Germinal center (tissue), 1 donor: ENCODE results near the gene CNTF.
"Not testable (repeated sequence)": the region's sequence is repeated elsewhere in the genome, so short reads cannot be mapped to it uniquely, and the experiment has no call there.

Experiments used
- DNase-seq: peaks from one replicate; pipeline ENCODE4 v3.0.0; 2012; ENCODE audit warnings: mixed read lengths, low spot score

The CNTF gene, protein sequence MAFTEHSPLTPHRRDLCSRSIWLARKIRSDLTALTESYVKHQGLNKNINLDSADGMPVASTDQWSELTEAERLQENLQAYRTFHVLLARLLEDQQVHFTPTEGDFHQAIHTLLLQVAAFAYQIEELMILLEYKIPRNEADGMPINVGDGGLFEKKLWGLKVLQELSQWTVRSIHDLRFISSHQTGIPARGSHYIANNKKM

DNA sequence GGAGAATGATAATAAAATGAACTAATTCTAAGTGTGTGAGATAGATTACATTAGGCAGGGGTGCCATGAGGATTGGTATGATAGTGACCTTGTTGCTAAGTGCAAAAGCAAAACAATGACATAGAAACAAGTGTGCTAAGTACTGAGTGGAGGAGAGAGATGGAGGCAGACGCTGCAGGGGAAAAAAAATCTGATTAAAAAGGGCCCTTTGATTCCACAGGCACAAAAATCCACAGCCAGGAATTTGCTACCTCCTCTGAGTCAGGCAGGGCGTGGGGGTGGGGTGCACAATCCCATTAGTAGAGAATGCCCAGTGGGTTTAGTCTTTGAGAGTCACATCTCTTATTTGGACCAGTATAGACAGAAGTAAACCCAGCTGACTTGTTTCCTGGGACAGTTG lies at the start of gene CNTF:
Gene CNTF (plus strand): TSS at position 322 of the 400 bp plus-strand sequence. CDS start 88 bp downstream, outside the sequence.
- no peak for DNase-seq

DNA sequence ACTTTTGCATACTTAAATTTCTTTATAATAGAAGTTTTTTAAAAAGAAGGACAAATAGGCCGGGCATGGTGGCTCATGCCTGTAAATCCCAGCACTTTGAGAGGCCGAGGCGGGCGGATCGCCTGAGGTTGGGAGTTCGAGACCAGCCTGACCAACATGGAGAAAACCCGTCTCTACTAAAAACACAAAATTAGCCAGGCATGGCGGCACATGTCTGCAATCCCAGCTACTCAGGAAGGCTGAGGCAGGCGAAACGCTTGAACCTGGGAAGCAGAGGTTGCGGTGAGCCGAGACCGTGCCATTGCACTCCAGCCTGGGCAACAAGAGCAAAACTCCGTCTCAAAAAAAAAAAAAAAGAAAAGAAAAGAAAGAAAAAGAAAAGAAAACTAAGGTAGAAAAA lies 49.6 kb upstream of the CNTF start:
- not testable (repeated sequence) for DNase-seq

DNA sequence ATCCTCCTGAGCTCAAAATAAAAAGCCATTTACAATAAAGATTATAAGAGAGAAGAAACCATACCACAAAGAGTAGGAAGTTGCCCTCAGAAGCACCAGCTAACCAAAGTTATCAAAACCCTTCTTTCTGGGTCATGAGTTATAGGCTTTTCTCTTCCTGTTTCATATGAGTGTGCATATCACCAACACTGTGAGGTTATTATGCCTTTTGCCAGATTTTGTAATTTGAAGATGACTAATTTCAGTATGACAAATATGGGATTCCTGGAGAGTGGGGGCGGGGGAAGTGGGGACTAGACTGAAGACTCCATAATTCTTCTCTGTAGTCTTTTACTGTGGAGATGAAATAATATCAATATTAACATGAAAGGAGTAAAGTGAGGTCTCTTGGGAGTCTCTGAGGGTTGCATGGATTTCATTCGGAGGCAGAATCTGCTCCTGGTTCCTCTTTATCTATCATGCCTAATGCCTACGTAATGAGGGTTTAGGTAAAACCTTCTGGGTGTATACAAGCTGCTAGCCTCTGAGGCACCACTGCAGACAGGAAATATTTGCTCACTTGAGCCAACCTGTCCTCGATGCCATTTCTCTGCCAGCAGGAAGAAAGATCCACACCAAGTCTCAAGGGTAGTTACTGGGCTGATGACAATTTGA lies 48.9 kb upstream of the CNTF start:
- DNase-seq, result peak; percentile 42

DNA sequence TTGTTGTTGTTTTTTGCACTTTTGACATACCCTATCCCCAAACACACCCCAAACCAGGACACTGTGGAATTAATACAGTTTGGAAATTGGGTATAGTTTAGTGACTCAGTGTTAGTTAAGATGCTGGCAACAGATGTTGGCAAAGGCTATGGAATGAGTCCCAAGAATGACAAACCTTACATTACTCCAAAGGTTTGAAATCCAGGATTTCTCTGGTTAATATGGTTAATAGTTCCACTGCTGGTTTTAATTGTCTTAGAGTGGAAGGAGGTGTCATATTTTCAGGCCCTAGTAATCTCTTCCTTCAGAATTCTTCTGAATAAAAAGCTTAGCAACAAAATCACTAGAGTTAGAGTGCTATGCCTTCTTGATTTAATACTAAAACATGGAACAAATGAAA lies 47.6 kb upstream of the CNTF start:
- DNase-seq, result no peak

DNA sequence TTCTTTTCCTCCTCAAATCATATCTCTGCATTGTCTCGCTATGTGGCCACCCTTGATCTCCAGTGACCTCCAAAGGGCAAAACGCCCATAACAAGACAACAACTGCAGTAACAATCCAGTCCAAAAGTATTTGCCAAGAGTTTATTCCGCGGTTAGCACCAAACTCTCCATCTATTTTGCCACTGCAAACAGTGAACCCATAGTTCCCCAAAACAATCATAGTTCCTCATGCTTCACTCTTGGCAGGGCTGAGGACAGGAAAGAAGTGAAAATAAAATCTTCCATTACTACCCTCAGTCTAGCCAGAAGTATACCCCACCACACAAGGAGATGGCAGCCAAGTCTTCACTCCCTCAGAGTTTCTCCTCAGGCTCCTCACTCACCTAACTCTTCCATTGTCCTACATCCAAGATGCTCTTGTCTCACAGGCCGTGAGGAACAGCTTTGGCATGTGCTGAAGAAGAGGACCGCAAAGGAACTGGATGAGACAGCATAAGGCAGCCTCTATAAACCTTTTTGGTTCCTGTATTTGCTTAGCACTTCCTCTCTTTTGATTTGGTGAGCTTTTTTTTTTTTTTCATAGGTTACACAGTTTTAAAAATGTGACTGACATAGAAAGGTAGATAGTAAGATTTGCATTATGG lies 47.0 kb upstream of the CNTF start, which contains the start of gene LPXN:
Gene LPXN (minus strand): TSS at position 480 of the 644 bp plus-strand sequence. CDS start 84 bp downstream, at position 396.
- peak; percentile 51 for DNase-seq

DNA sequence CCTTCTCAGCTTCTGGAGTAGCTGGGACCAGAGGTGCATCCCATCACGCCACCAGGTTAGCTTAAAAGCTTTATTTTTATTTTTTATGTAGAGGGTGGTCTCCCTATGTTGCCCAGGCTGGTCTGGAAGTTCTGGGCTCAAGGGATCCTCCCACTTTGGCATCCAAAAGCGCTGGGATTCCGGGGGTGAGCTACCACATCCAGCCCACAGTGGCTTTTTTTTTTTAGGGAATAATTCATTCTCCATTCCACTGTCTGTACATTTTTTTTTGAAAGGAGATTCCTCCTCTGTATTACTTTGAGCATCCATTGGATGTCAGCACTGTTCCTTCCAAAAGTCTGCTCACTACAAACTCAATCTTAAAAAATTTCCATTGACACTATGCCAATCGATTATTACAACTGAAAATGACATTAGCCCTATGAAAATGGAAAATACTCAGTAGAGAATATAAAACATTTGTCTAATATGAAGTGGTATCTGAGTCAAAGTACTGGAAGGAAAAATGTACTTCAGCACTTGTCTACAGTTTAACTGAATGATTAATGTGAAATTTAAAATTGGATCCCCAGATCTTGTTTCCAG lies 45.5 kb upstream of the CNTF start:
- no peak for DNase-seq

DNA sequence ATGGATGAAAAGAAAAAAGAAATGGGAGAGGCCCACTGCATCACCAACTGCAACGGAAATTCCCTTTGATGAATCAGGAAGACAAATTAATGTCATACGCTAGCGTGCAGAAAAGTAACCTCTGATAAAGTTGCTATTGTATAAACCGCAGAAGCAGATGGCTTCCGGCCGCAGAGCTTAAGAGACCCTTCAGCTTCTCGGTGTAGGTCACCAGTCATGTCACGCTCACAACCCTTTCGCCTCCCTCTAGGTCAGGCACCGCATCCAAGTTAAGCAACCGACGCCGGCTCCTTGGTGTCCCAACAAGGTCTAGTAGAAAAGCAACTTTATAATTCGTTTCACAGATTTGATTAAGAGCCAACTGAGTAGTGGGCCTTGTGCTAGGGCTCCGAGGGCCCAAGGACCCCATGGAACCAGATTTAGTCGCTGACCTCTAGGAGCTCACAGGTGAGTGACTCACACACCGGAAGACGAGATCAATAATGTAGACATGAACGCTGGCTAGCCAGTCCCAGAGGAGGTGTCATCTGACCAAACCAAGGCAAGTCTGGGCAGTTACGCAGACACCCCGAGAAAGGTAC lies 44.8 kb upstream of the CNTF start:
- peak; percentile 24 for DNase-seq

DNA sequence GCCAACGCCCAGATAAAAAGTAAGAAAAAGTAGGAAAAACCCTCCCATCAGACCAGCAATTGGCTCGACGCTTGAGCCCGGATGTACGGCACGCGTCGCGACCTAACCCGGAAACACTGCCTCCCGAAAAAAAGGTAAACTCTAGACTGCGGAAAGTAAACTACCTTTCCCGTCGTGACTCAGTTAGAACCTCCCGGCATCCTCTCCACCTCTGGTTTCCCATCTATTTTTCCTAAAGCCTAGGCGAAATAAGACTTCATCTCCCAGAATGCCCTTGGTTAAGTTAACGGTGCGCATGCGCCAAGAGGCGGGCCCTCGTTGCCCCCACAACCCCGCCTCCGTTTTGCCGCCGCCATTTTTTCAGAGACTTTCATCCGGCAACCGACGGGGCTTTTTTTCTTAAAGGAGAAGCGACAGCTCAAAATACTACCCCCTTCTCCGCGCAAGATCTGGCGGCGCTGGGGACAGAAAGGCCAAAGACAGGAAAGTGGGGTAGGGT lies 44.3 kb upstream of the CNTF start:
- DNase-seq, result peak; percentile 76

DNA sequence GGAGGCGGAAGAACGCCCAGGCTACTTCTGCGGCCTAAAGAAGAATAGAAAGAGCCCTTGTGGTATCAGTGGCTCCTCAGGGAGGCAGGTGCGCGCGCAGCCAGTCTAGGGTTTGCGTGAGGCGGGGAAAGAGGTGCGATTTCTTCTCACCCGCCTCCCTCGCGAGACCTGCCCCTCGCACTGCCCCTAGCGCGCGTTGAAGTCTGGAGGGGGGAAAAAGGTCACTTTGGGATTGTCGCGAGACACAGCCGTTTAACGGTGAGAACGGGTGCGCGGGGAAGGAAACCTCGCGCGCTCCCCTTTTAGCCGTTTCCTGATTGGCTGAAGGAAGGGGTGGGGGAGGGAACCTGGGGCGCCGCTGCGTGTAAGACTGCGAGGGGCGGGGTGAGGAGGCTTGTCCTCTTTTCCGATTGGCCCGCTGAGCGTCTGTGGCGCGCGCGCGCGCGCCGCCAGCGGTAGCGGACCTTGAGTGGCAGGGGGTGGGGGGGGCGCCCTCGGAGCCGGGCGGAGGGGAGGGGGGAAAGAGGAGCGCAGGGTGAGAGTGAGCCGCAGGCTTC lies 43.8 kb upstream of the CNTF start, which contains the start of gene ZFP91:
Gene ZFP91 (plus strand): TSS at position 429 of the 557 bp plus-strand sequence. CDS start 219 bp downstream, outside the sequence.
- DNase-seq, result peak; percentile 93

DNA sequence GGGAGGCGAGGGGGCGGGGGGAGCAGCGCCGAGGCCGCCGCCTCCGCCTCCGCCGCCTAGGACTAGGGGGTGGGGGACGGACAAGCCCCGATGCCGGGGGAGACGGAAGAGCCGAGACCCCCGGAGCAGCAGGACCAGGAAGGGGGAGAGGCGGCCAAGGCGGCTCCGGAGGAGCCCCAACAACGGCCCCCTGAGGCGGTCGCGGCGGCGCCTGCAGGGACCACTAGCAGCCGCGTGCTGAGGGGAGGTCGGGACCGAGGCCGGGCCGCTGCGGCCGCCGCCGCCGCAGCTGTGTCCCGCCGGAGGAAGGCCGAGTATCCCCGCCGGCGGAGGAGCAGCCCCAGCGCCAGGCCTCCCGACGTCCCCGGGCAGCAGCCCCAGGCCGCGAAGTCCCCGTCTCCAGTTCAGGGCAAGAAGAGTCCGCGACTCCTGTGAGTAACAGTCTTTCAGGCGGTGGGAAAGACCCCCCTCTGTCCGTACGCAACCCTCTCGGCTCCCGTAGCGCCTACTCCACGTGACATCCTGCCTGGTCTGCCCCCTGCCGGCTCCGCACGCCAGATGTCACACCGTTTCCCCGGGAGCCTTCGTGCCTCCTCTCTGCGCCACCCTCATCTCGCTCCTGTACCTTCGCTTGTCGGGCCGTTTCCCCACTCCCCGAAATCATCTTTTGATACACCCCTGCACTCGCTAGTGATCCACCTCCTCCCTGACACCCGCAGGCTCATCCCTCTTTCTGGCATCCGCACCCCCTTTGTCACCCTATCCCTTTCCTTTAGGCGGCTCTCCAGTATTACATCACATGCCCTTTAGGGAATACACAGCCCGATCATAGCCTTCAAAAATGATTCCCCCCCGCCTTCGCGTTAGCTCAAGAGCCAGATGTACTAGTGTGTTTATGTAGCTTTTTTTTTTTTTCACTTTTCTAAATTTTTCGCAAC lies 43.0 kb upstream of the CNTF start:
- peak; percentile 81 for DNase-seq

DNA sequence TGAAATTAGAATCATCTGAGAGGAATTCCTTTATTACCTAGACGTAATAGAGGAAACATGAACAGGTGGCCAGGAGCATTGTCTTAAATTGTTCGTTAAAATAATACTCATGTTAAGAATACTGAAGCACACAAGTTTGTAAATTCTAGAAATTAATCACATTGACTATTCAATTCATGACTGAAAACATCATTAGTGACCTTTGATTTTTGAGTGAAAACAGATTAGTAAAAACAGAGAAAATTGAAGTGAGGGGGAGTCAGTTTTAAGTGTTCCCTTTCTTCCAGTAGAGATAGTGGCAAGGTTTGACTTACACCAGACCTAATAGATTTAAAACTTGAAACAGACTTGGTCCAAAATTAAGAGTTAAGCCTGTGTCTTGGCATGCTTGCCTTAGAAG lies 42.2 kb upstream of the CNTF start:
- DNase-seq, result no peak

DNA sequence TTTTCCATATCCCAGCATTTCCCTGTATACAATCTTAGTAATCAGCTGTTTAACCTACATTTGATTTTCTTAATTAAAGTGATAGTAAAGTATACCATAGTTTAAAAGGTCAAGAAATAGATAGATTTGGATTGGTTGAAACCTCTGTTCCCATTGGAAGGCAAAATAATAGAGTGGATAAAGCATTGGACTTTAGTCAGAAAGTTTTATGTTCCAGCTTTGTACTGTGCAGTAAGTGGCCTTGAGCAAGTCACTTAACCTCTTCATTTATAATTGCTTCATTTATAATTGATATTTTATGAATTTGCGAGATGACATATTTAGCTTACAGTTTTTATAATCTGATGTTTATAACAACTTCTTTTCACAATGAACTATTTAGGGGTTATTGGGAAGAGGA lies 40.0 kb upstream of the CNTF start:
- DNase-seq, result no peak

DNA sequence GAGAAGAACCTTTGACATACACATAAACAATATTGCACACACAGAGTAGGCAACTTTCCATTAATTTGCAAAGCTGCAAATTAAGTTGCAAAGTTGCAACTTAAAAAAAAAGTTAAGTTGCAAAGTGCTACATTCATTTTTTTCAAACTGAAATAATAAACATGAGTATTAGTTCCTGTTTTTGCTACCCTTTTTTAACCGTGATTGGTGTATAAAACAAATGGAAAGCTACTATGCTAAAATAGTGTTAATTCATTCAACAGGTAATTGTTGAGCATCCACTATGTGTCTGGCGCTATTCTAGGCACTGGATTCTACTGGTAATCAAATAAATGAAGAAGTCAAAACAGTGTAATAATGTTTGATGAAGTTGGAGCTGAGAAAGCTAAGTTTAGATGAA lies 35.5 kb upstream of the CNTF start:
- DNase-seq, result no peak

DNA sequence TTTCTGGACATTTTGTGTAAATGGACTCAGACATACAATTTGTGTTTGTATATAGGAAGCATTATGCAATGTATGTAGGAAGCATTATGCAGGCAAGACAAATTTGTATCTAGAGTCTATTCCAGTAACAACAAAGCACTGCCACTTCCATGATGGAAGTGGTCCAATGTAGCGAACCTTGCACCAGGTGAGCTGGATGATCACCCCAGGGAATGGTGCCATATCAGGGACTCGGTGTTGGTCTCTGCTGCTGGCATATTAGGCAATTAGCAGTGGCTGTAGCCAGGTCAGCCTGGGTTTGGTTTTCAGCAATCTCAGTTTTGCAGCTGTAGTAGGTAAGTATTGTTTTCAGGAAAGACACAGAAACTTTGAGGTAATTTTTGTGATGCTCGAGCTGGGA lies 30.8 kb upstream of the CNTF start:
- DNase-seq, result no peak

DNA sequence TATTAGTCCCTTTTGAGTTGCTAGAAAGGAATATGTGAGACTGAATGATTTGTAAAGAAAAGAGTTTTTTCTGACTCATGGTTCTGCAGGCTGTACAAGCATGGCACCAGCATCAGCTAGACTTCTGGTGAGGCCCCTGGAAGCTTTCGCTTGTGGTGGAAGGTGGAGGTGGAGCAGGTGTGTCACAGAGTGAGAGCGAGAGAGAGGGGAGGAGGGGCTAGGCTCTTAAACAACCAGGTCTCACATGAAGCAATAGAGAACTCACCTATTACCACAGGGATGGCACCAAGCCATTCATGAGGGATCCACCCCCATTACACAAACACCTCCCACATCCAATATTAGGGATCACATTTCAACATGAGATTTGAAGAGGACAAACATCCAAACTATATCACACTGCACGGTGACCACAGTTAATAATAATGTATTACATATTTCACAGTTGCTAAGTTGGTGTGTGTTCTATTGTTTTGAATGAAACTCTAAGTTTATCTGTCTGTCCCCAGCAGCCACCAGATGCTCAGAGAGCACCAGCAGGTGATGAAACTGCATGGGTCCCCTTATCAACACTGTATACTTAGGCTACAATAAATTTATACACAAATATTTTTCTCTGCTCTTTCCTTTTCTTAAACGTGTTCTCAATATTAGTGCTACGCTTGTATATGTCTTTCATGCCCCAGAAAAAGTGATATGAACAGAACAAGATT lies 29.5 kb upstream of the CNTF start:
- no peak for DNase-seq

DNA sequence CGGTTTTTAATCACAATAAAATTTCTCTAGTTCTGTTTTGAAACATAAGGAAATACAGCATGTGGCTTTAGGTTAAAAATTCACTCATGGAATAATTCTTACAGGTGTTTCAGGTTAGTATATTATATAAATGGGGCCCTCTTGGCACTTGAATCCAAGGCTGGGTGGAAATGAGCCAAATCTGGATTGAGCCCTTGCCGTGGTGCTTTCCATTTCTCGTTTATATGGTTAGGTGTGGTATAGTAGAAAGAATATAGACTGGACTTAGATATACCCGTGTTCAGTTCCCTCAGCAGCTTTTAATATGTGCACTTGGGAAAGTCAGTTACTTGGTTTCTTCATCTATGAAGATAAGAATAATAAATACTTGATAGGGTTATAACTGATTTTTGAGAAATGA lies 27.6 kb upstream of the CNTF start:
- no peak for DNase-seq

DNA sequence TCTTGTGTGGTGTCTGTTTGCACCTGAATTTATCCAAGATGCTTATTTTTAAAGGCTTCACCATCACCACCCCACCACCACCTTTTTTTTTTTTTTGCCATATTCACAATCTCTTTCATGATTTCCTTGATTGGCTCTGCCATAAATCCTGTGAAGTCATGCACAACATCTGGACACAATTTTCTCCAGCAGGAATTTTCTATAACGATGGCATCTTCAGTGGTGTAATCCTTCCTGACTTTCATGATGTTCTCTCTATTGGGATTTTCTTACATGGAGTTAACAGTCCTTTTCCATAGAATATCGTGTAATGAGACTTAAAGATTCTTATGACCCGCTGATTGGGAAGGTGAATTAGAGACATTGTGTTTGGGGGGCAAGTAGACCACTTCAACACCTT lies 25.8 kb upstream of the CNTF start:
- no peak for DNase-seq

DNA sequence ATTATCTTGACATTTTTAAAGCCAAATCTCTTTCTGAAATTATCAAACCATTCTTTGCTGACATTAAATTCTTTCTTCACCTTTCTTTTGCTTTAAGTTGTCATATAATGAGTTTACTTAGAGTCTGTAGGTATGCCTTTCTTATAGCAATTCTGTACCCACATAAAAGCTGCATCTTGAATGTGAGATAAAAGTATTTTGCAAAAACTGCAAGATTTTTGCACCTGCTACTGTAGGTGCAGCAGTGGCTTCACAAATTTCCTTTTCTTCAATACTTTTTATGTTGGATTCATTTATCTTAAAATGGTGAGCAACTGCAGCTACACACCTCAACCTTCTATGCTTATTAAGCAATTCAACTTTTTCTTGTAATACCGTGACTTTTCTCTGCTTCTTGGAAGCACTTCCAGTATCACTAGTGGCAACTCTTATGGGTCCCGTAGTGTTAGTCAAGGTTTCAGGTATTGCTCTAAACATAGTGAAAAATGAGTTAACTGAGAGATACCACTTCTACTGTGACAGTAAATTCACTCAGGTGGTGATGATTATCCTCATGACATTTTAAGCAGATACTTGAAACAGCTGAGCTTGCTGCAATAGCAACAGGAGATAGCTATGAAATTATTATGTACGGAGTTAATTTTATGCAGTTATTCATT lies 24.9 kb upstream of the CNTF start:
- no peak for DNase-seq

DNA sequence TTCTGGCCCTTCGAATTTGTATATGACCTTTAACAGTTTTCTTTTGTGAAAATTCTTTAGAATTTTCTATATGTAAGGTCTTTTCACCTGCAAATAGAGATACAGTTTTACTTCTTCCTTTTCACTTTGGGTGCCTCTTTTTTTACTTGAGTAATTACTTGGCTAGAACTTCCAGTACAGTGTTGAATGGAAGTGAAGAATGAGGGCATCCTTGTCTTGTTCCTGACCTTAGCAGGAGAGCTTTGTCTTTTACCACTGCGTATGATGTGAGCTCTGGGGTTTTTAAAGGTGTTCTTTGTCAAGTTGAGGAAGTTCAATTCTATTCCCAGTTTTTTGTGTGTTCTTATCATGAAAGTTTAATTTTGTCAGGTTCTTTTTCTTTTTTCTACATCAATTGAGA lies 22.0 kb upstream of the CNTF start:
- no peak for DNase-seq
